Measurements from ENCODE around the gene CCR7. TPM values are rescaled to one million over a fixed set of nuclear protein-coding genes. Genes with fewer than 3 reads are reported as not detected.

The CCR7 gene
- 0.86 to 1.1 TPM (median 1.0 TPM) in 5 replicates for total RNA-seq (2022; extraction: Qiagen RNA extraction; ENCODE audit: low read depth)

DNA sequence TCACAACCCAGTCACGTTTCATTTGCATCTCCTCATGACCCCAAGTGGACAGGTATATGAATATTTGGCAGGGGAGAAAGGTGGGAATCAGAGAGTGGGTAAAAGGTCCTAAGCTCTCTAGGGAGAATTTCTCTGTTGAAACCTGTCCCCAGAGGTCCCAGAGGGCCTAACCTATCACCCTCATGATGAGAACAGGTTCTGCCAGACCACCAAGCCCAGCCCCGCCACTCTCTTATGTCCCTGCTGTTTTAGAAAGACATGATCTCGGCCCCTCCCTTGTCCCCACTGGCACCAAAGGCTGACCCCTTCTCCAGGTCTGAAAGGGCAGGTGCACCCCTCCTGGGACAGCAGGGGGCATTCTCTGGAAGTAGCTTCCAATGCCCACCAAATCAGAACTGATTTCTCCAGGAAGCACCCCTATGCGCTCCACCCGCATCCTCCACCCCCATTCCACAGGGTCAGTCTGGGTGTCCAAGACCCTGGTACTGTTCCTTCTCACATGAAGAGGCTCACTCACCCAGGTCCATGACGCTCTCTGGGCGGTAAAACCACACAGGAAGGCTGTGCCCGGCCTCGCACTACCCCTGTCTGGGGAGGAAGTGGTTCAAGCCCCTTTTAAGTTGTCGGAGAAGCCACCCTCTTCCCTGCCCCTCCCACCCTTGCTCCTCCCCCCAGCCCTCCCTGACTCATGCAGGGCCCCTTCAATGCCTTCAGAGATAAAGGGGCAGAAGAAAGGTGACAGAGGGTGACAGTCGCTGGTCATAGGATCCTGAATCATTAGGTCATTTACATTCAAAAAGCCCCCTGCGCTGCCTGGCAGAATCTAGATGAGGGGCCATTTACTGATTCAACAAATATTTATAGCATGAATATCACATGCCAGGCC lies at the start of gene CCR7:
TSS of gene CCR7 (minus strand) at position 590 of the 886 bp plus-strand sequence. CDS start at position 527, 63 bp downstream.

Other genes starting within 250 kb of the CCR7 start
- gene GJD3, start 200.7 kb downstream of the CCR7 start, total RNA-seq (2022; extraction: Qiagen RNA extraction; ENCODE audit: low read depth) = 0.47 to 1.3 TPM (median 0.86 TPM) in 5 replicates
- gene TOP2A, start 147.6 kb downstream of the CCR7 start, total RNA-seq (2022; extraction: Qiagen RNA extraction; ENCODE audit: low read depth) = 197 to 286 TPM (median 260 TPM) in 5 replicates
- gene IGFBP4, start 122.0 kb downstream of the CCR7 start, total RNA-seq (2022; extraction: Qiagen RNA extraction; ENCODE audit: low read depth) = 2,033 to 2,650 TPM (median 2,317 TPM) in 5 replicates
- 79.8 to 97.2 TPM (median 92.1 TPM) in 5 replicates for gene TNS4, start 63.8 kb downstream of the CCR7 start, total RNA-seq (2022; extraction: Qiagen RNA extraction; ENCODE audit: low read depth)
- 98.5 to 122 TPM (median 119 TPM) in 5 replicates for gene SMARCE1, start 82.3 kb upstream of the CCR7 start, total RNA-seq (2022; extraction: Qiagen RNA extraction; ENCODE audit: low read depth)
- gene KRT222, start 99.7 kb upstream of the CCR7 start, total RNA-seq (2022; extraction: Qiagen RNA extraction; ENCODE audit: low read depth) = 0.39 to 0.61 TPM (median 0.47 TPM) in 5 replicates
- not detected in 5 replicates for gene KRT24, start 138.3 kb upstream of the CCR7 start, total RNA-seq (2022; extraction: Qiagen RNA extraction; ENCODE audit: low read depth)
- not detected in 5 replicates for gene KRT25, start 189.9 kb upstream of the CCR7 start, total RNA-seq (2022; extraction: Qiagen RNA extraction; ENCODE audit: low read depth)
- gene KRT26, start 206.7 kb upstream of the CCR7 start, total RNA-seq (2022; extraction: Qiagen RNA extraction; ENCODE audit: low read depth) = not detected in 5 replicates
- not detected in 5 replicates for gene KRT27, start 217.1 kb upstream of the CCR7 start, total RNA-seq (2022; extraction: Qiagen RNA extraction; ENCODE audit: low read depth)
- not detected in 5 replicates for gene KRT28, start 234.5 kb upstream of the CCR7 start, total RNA-seq (2022; extraction: Qiagen RNA extraction; ENCODE audit: low read depth)